Uterus (tissue), 4 donors: Measurements from ENCODE around the gene DDX5. TPM values are rescaled to one million over a fixed set of nuclear protein-coding genes. Genes with fewer than 3 reads are reported as not detected.

Source experiments
- DNase-seq, 2 donors: peaks; one replicate each; pipeline ENCODE4 v3.0.0-alpha.2; 2019 to 2020
- H3K27ac ChIP-seq, 2 donors: fragments of 200-600 bp; sonication (generic); 1 replicate in 1 of 2; 2 replicates in 1 of 2; pipeline ENCODE4 v1.5.1; 2016 to 2018
- H3K27me3 ChIP-seq, 2 donors: fragments of 200-600 bp; sonication (generic); one replicate each; pipeline ENCODE4 v1.5.1; 2018 to 2019; ENCODE audit warnings: control low read depth in 1 of 2
- H3K36me3 ChIP-seq, 2 donors: fragments of 200-600 bp; sonication (generic); one replicate each; pipeline ENCODE4 v1.5.1; 2019; ENCODE audit warnings: control low read depth in 1 of 2
- H3K4me1 ChIP-seq, 2 donors: fragments of 200-600 bp; sonication (generic); one replicate each; pipeline ENCODE4 v1.5.1; 2018 to 2019; ENCODE audit warnings: control low read depth in 1 of 2
- H3K4me3 ChIP-seq, 2 donors: fragments of 200-600 bp; sonication (generic); 1 replicate in 1 of 2; 2 replicates in 1 of 2; pipeline ENCODE4 v1.5.1; 2018 to 2019; ENCODE audit warnings: mild to moderate bottlenecking in 1 of 2
- H3K9me3 ChIP-seq, 2 donors: fragments of 200-600 bp; sonication (generic); one replicate each; pipeline ENCODE4 v1.5.1; 2019; ENCODE audit warnings: control low read depth in 1 of 2
- POLR2A ChIP-seq, 2 donors: fragments of 450-650 bp; IDR thresholded peaks; one replicate each; pipeline ENCODE4 v1.6.1; 2016; ENCODE audit warnings: antibody characterized with exemption in 2 of 2, mild to moderate bottlenecking in 1 of 2, moderate library complexity in 1 of 2
- intact Hi-C: fragments of 100-400 bp; cut with DNase I; formaldehyde crosslinking; loops from one replicate; pipeline ENCODE4 v1.15.1; 2023; ENCODE audit warnings: low total_unique reads
- total RNA-seq, 4 donors: library from RNA; depleted of rRNA in 3 of 4; stranded (reverse); fragments of >200 nt in 3 of 4; gene quantifications; one replicate each; pipeline versions ENCODE4 v1.1.0 to v1.2.4, GENCODE V29; 2014 to 2023
- TF ChIP-seq, protein P1 (sequence below), 4 experiments: fragments of 200-600 bp in 2 of 4; fragments of 450-650 bp in 2 of 4; sonication (generic) in 2 of 4; IDR thresholded peaks; one replicate each; pipeline ENCODE4 v1.5.1; 2016 to 2019; ENCODE audit warnings: antibody characterized with exemption in 4 of 4, mild to moderate bottlenecking in 2 of 4, moderate library complexity in 1 of 4
- donor health status: DM: yes; HTN: yes; CAD: no.

Gene DDX5
- total RNA-seq, 4 donors from 2014 or later, result 576 to 943 (median 602) TPM

DNA sequence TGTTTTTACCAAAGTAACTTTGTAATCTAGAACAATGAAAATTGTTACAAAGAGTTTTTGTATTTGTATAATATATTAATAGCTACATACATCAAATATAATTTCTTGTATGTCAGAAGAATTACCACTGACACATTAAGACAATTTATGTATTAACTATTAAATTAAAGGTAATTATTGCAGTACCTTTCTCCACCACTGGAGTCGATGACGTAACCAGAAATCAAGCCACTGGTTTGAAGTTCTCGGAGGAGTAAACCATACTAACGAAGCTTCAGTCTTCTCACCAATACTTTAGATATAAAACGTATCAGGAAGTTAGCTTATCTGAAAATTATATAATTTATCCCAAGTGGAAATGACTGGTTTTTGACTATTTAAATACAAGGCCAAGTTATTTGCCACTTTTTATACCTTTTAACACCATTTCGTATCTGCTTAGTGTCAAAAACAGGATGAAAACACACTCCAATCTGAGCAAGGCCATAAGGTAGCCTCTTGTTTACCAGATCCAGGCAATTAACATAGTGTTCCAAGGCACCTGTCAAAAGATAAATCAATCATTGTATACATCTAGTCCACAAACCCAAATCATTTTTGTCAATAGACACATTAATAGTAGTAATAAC, 13.5 kb downstream of the DDX5 start:
- Histone ChIP-seq H3K36me3 (no peaks in the 10 kb centered on the region), H3K27me3 (no peaks in the 10 kb centered on the region), H3K4me3 (no peak overlapping the region), H3K27ac (no peak overlapping the region), H3K9me3 (no peaks in the 10 kb centered on the region), H3K4me1 (peaks cover 6 to 8% of the 10 kb centered on the region in 2 donors)
- TF ChIP-seq, protein P1, sequence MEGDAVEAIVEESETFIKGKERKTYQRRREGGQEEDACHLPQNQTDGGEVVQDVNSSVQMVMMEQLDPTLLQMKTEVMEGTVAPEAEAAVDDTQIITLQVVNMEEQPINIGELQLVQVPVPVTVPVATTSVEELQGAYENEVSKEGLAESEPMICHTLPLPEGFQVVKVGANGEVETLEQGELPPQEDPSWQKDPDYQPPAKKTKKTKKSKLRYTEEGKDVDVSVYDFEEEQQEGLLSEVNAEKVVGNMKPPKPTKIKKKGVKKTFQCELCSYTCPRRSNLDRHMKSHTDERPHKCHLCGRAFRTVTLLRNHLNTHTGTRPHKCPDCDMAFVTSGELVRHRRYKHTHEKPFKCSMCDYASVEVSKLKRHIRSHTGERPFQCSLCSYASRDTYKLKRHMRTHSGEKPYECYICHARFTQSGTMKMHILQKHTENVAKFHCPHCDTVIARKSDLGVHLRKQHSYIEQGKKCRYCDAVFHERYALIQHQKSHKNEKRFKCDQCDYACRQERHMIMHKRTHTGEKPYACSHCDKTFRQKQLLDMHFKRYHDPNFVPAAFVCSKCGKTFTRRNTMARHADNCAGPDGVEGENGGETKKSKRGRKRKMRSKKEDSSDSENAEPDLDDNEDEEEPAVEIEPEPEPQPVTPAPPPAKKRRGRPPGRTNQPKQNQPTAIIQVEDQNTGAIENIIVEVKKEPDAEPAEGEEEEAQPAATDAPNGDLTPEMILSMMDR (IDR thresholded peaks at IDR 0.05), result peak in 2 of 4 experiments; percentile 35 to 41
- TF ChIP-seq POLR2A (IDR thresholded peaks at IDR 0.05), result no peak
- no peak for DNase-seq
- intact Hi-C loops, result no loop called here

DNA sequence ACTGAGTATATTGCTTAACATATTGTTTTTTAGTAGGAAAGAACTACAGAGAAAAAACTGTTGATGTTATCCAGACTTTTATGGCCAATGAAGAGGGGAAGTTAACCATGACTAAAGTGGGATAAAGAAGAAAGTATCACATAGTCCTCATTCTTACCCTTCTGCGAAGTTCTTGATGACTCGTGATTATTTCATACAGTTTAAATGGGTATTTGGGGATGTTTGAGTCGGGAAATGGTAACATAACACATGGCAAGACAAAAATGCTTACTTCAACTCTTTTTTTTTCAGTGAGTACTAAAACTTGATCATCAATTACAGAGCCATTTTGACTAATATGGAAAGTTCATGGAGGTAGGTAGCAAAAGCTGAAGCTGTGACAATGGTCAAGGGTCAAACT, 14.1 kb downstream of the DDX5 start:
- intact Hi-C loops, result no loop called here
- TF ChIP-seq POLR2A (IDR thresholded peaks at IDR 0.05), result no peak
- TF ChIP-seq, protein P1 (IDR thresholded peaks at IDR 0.05), result no peak
- Histone ChIP-seq H3K9me3 (no peaks in the 10 kb centered on the region), H3K27ac (no peak overlapping the region), H3K27me3 (no peaks in the 10 kb centered on the region), H3K4me1 (peaks cover 5 to 6% of the 10 kb centered on the region in 2 donors), H3K36me3 (no peaks in the 10 kb centered on the region), H3K4me3 (no peak overlapping the region)
- no peak for DNase-seq

DNA sequence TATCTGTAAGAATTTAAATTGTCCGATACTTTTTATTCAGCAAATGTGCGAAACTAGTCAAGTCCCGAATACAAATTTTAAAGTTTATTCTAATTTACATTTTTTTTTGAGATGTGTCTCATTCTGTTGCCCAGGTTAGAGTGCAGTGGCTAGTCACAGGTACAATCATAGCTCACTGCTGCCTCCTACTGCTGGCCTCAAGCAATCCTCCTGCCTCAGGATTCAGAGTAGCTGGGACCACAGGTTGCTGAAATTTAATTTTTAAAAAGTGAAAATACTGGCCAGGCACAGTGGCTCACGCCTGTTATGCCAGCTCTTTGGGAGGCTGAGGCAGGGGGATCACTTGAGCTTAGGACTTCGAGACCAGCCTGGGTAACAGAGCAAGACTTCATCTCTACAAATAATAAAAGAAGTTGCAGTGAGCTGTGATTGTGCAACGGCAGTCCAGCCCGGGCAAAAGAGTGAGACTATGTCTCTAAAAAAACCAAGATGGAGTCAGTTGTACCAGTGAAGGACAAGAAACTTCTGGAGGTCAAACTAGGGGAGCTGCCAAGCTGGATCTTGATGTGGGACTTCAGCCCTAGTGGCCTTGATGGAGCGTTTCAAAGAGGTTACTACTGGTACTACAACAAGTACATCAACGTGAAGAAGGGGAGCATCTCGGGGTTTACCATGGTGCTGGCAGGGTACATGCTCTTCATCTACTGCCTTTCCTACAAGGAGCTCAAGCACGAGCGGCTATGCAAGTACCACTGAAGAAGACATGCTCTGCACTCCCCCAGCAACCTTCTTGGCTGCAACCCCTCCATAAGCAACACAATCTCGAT, 14.8 kb downstream of the DDX5 start:
- no peak overlapping the region for H3K27ac ChIP-seq
- no peak overlapping the region for H3K4me3 ChIP-seq
- no peak for TF ChIP-seq POLR2A (IDR thresholded peaks at IDR 0.05)
- TF ChIP-seq, protein P1 (IDR thresholded peaks at IDR 0.05), result peak in 3 of 4 experiments; percentile 36 to 46 (median 38)
- H3K9me3 ChIP-seq, result no peaks in the 10 kb centered on the region
- DNase-seq, result no peak
- peaks cover 5 to 6% of the 10 kb centered on the region in 2 donors for H3K4me1 ChIP-seq
- no peaks in the 10 kb centered on the region for H3K27me3 ChIP-seq
- intact Hi-C loops, result no loop called here
- H3K36me3 ChIP-seq, result no peaks in the 10 kb centered on the region

DNA sequence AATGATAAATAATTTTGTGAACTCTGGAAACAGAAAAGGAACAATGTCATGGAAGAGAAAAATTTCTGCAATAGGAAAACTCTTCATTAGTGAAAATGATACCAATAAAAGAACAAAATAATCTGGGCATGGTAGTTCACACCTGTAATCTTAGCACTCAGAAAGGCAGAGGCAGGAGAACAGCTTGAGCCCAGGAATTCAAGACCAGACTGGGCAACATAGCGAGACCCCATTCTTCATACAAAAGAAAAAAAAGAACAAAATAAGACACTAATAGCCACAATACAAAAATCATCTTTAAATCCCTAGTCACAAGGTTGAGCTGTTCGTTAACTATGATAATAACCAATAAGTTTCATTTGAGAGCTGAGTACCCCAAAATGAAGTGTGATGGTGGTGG, 17.8 kb downstream of the DDX5 start:
- TF ChIP-seq POLR2A (IDR thresholded peaks at IDR 0.05), result no peak
- TF ChIP-seq, protein P1 (IDR thresholded peaks at IDR 0.05), result no peak
- Histone ChIP-seq H3K27me3 (no peaks in the 10 kb centered on the region), H3K4me3 (no peak overlapping the region), H3K9me3 (no peaks in the 10 kb centered on the region), H3K4me1 (no peaks in the 10 kb centered on the region), H3K36me3 (no peaks in the 10 kb centered on the region), H3K27ac (no peak overlapping the region)
- no peak for DNase-seq
- intact Hi-C loops, result no loop called here

DNA sequence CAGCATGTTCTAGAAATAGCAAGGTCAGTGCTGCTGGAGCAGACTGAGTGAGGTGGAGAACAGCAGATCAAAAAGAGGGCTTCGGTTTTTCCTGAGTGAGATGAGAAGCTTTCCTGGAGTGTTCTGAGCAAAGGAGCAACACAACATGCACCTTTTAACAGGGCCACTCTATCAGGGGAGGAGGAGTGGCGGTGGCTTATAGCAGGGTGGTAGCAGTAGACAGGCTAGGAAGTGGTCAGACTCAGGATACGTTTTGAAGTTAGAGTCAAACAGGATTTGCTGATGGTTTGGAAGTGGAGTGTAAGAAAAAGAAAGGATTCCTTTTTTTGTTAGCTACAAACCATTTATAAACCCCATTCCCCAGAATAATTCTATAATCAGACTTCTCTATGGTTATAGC, 21.7 kb downstream of the DDX5 start:
- DNase-seq, result no peak
- TF ChIP-seq POLR2A (IDR thresholded peaks at IDR 0.05), result no peak
- TF ChIP-seq, protein P1 (IDR thresholded peaks at IDR 0.05), result no peak
- Histone ChIP-seq H3K27ac (no peak overlapping the region), H3K4me1 (no peaks in the 10 kb centered on the region), H3K9me3 (no peaks in the 10 kb centered on the region), H3K27me3 (no peaks in the 10 kb centered on the region), H3K36me3 (no peaks in the 10 kb centered on the region), H3K4me3 (no peak overlapping the region)
- intact Hi-C loops, result no loop called here
